ENCODE measurements around the gene E2F6. TPM values are rescaled to one million over a fixed set of nuclear protein-coding genes. Genes with fewer than 3 reads are reported as not detected.
A peak's percentile ranks its signal among the peaks of the same experiment; 100 is the strongest.

The E2F6 gene, protein sequence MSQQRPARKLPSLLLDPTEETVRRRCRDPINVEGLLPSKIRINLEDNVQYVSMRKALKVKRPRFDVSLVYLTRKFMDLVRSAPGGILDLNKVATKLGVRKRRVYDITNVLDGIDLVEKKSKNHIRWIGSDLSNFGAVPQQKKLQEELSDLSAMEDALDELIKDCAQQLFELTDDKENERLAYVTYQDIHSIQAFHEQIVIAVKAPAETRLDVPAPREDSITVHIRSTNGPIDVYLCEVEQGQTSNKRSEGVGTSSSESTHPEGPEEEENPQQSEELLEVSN
- polyA plus RNA-seq (2011; rRNA removed) (12.0 and 17.9 TPM in 2 replicates), polyA minus RNA-seq (2011; rRNA and poly(A)+ RNA removed) (7.3 and 9.2 TPM in 2 replicates)

- CTCF ChIA-PET = interaction anchor here (0.7 to 6.3 kb wide), 7 partner anchors 11 to 341 kb away, joined by 3 to 43 read pairs (median 4); no protein-coding TSS in a partner anchor
- peak within 1 kb of the TSS; percentile 91 for H3K27ac ChIP-seq (ENCODE audit: low read depth, low read length)
- peaks cover 4% of the 10 kb centered on the region for H3K27me3 ChIP-seq (ENCODE audit: control insufficient read depth, insufficient read depth, low read length)
- POLR2A ChIA-PET = interaction anchor here (0.6 to 1.5 kb wide), 5 partner anchors 14 to 310 kb away, joined by 3 to 11 read pairs (median 4); partner anchors contain the start of genes LPIN1, ROCK2 and SLC66A3
- TF ChIP-seq CTCF (IDR thresholded peaks at IDR 0.05; ENCODE audit: low read depth, low read length) = no peak
- peak; percentile 81 for DNase-seq (ENCODE audit: low read depth, low spot score)
- H3K4me3 ChIP-seq (ENCODE audit: low read depth, low read length) = peak within 1 kb of the TSS; percentile 72
- H3K9me3 ChIP-seq (ENCODE audit: control insufficient read depth, insufficient read depth, low read length) = no peaks in the 10 kb centered on the region; the same call in 1 of the 2 replicates
Observed at GRCh38 chr2:11465485-11466306, at the start of gene E2F6. Gene E2F6, minus strand, starts transcription at chr2:11466161. Its CDS starts 282 bp downstream, at chr2:11465879.

DNA sequence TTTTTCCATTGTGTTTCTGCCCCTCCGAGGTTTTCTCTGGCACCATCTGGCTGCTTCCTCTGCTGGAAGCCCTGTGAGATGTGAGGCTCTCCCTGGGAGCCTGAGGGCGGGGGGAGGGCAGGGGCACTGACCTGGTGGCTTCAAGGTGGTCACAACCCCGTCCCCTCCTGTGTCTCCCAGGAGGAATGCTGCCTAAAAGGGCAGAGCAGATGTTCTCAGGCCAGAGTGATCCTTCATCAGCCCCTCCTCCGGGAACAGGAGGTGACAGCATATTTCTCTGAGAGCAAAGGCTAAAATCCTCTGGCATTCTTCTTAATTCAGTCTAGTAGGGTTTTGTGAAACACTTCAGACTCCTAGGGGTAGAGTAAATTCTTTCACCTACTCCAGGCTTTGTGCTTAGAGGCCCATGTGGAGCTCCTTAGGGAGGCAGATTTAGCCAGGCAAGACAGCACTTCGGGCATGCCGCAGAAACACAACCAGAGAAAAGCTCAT lies 49.6 kb upstream of the E2F6 start:
- POLR2A ChIA-PET = interaction anchor here (0.7 kb wide), 2 partner anchors 24 to 298 kb away, joined by 4 to 5 read pairs; no protein-coding TSS in a partner anchor
- DNase-seq (ENCODE audit: low read depth, low spot score) = no peak
- no peak overlapping the region for H3K27ac ChIP-seq (ENCODE audit: low read depth, low read length)
- H3K9me3 ChIP-seq (ENCODE audit: control insufficient read depth, insufficient read depth, low read length) = no peaks in the 10 kb centered on the region; the same call in 1 of the 2 replicates
- CTCF ChIA-PET = interaction anchor here (1.5 kb wide), 1 partner anchor 68 kb away, joined by 3 read pairs; no protein-coding TSS in a partner anchor
- no peak for TF ChIP-seq CTCF (IDR thresholded peaks at IDR 0.05; ENCODE audit: low read depth, low read length)
- H3K4me3 ChIP-seq (ENCODE audit: low read depth, low read length) = no peak overlapping the region
- peaks cover 17% of the 10 kb centered on the region for H3K27me3 ChIP-seq (ENCODE audit: control insufficient read depth, insufficient read depth, low read length)

- Histone ChIP-seq H3K4me3 (ENCODE audit: low read depth, low read length) (no peak overlapping the region), H3K27ac (ENCODE audit: low read depth, low read length) (no peak overlapping the region), H3K9me3 (ENCODE audit: control insufficient read depth, insufficient read depth, low read length) (no peaks in the 10 kb centered on the region; the same call in 1 of the 2 replicates), H3K27me3 (ENCODE audit: control insufficient read depth, insufficient read depth, low read length) (peaks cover 17% of the 10 kb centered on the region)
- DNase-seq (ENCODE audit: low read depth, low spot score) = no peak
- ChIA-PET CTCF (no interaction called here), POLR2A (no interaction called here)
- TF ChIP-seq CTCF (IDR thresholded peaks at IDR 0.05; ENCODE audit: low read depth, low read length) = no peak
Observed at GRCh38 chr2:11514904-11515303, 48.9 kb upstream of the E2F6 start.

DNA sequence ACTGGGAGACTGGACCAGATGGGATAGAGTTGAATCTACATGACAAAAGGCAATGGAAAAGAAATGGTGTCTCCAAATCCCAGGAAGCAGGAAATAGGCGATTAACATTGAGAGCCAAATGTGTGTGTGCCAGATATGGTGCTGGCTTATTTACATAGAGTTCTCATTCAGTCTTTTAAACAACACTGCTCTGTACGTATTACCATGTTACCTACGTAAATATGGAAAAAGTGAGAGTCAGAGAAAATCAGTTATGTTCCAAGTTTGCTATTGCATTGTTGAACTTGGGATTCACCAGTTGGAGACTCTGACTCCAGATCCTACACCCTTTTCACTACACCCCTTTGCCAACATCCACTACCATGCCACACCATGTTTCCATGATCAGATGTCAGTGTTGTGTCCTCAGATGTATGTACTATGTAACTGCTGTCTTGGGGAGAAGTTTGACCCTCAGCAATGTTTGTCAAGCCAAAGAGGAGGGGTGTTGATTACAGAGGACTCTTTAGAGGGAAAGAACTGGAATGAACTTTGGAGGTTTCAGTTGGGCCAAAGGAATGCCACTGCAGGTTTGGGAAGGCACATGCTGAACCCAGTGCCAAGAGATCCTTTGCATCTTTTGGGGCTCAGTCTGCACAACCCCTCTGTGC lies 48.2 kb upstream of the E2F6 start:
- ChIA-PET CTCF (no interaction called here), POLR2A (no interaction called here)
- no peak overlapping the region for H3K27ac ChIP-seq (ENCODE audit: low read depth, low read length)
- no peak for TF ChIP-seq CTCF (IDR thresholded peaks at IDR 0.05; ENCODE audit: low read depth, low read length)
- peaks cover 20% of the 10 kb centered on the region for H3K27me3 ChIP-seq (ENCODE audit: control insufficient read depth, insufficient read depth, low read length)
- H3K9me3 ChIP-seq (ENCODE audit: control insufficient read depth, insufficient read depth, low read length) = no peaks in the 10 kb centered on the region; the same call in 1 of the 2 replicates
- no peak overlapping the region for H3K4me3 ChIP-seq (ENCODE audit: low read depth, low read length)
- no peak for DNase-seq (ENCODE audit: low read depth, low spot score)

Data from AG04450 (cell line).